ENCODE data around the gene ODAD3. TPM values are rescaled to one million over a fixed set of nuclear protein-coding genes. Genes with fewer than 3 reads are reported as not detected.

ODAD3 gene
- total RNA-seq, 1 experiment from 2014 or later, result 0.39 TPM

DNA sequence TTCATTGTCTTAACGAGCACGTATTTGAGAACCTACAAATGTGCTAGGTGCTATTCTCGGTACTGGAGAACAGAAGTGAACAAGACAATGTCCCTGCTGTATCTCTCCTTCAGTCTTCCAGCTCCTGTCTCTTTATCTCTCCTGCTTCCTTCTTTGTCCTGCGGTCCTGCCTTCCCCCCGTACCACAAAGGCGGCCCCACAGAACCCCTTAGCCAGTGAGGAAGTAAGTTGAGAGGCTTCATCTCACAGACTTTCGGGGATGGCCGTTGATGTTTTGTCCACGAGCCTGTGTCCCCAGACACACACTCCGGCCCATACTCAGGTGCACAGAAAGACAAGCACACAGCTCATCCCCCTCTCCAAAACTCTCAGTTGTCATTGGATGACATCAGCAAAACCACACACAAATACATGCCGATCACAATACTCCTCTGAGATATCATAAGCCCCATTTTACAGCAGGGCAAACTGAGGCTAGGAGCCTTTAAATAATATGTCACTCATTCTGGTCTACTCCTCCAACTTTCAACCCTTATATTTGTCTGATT lies 61.0 kb downstream of the ODAD3 start:
- H3K27me3 ChIP-seq (ENCODE audit: insufficient read depth, low read depth), result no peaks in the 10 kb centered on the region
- ChIA-PET POLR2A (ENCODE audit: unreplicated experiment) (interaction anchor here (0.6 to 1.0 kb wide), 3 partner anchors 23 to 162 kb away, joined by 3 to 13 read pairs (median 4); no protein-coding TSS in a partner anchor), CTCF (interaction anchor here (0.5 to 1.9 kb wide), 5 partner anchors 9 to 166 kb away, joined by 4 to 9 read pairs (median 4); no protein-coding TSS in a partner anchor)
- no TSS peak for BruUV-seq (replicated peaks)
- intact Hi-C loops (cut with micrococcal nuclease; ENCODE audit: unreplicated experiment), result loop anchor here (2.0 kb wide), 3 partner anchors 19 to 79 kb away; partner anchors contain the start of genes ODAD3, PLPPR2 and PRKCSH
- TF ChIP-seq, protein P1, sequence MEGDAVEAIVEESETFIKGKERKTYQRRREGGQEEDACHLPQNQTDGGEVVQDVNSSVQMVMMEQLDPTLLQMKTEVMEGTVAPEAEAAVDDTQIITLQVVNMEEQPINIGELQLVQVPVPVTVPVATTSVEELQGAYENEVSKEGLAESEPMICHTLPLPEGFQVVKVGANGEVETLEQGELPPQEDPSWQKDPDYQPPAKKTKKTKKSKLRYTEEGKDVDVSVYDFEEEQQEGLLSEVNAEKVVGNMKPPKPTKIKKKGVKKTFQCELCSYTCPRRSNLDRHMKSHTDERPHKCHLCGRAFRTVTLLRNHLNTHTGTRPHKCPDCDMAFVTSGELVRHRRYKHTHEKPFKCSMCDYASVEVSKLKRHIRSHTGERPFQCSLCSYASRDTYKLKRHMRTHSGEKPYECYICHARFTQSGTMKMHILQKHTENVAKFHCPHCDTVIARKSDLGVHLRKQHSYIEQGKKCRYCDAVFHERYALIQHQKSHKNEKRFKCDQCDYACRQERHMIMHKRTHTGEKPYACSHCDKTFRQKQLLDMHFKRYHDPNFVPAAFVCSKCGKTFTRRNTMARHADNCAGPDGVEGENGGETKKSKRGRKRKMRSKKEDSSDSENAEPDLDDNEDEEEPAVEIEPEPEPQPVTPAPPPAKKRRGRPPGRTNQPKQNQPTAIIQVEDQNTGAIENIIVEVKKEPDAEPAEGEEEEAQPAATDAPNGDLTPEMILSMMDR (conservative IDR thresholded peaks at IDR 0.05), result no peak
- TF ChIP-seq EZH2 (IDR thresholded peaks at IDR 0.05; ENCODE audit: low read depth), result no peak
- H3K4me2 ChIP-seq, result peak overlapping the region; percentile 81
- H3K9me2 ChIP-seq (ENCODE audit: insufficient read depth), result no peaks in the 10 kb centered on the region
- peak overlapping the region; percentile 80 for H2AFZ ChIP-seq
- H3K4me3 ChIP-seq, result peak overlapping the region; percentile 62
- peaks cover 38% of the 10 kb centered on the region for H3K4me1 ChIP-seq (replicated peaks; ENCODE audit: insufficient read depth)
- DNase-seq, result no peak
- H3K79me2 ChIP-seq (ENCODE audit: low read depth), result peaks cover 22% of the 10 kb centered on the region
- peak overlapping the region; percentile 75 for H3K27ac ChIP-seq
- no peaks in the 10 kb centered on the region for H4K20me1 ChIP-seq (ENCODE audit: insufficient read depth)
- no peaks in the 10 kb centered on the region for H3K9me3 ChIP-seq (ENCODE audit: insufficient read depth, low read depth)
- H3F3A ChIP-seq (ENCODE audit: insufficient read depth, low read depth), result peaks cover 33% of the 10 kb centered on the region
- no peaks in the 10 kb centered on the region for H3K36me3 ChIP-seq (ENCODE audit: low read depth)

DNA sequence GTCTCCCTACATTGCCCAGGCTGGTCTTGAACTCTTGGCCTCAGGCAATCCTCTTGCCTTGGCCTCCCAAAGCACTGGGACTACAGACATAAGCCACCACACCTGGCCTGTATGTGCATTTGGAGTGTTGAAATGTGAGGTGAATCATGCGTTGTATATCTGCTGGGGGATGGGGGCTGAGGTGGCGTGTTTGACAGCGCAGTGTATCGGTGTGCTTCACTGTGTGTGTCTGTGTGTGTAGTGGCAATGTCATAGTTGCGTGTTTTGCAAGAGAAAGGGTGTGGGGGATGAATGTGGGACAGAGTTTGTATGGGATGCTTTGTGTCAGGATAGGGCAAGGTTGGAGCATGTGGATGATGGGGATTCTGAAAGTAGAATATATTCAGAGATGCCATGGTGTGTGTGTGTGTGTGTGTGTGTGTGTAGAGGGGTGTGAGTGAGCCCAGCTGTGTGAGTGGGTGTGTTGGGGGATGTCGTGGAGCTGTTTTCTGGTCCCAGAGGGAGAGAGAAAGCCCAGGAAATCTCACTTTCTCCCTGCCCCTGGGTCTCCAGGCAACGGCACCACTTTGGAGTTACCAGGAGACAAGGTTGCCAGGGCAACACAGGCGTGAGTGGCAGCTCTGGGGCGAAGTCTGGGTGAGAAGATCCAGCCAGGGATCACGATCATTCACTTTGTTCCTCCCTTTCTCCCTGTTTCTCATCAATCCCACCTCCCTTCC lies 61.6 kb downstream of the ODAD3 start:
- Histone ChIP-seq H3K79me2 (ENCODE audit: low read depth) (peaks cover 22% of the 10 kb centered on the region), H3K4me3 (no peak overlapping the region), H3F3A (ENCODE audit: insufficient read depth, low read depth) (peaks cover 33% of the 10 kb centered on the region), H3K27me3 (ENCODE audit: insufficient read depth, low read depth) (no peaks in the 10 kb centered on the region), H3K36me3 (ENCODE audit: low read depth) (no peaks in the 10 kb centered on the region), H3K27ac (no peak overlapping the region), H3K9me3 (ENCODE audit: insufficient read depth, low read depth) (no peaks in the 10 kb centered on the region), H4K20me1 (ENCODE audit: insufficient read depth) (no peaks in the 10 kb centered on the region), H3K4me2 (peak overlapping the region; percentile 81), H3K4me1 (replicated peaks; ENCODE audit: insufficient read depth) (peaks cover 31% of the 10 kb centered on the region), H2AFZ (no peak overlapping the region), H3K9me2 (ENCODE audit: insufficient read depth) (no peaks in the 10 kb centered on the region)
- CTCF ChIA-PET, result interaction anchor here (0.6 kb wide), 1 partner anchor 166 kb away, joined by 4 read pairs; no protein-coding TSS in a partner anchor
- intact Hi-C loops (cut with micrococcal nuclease; ENCODE audit: unreplicated experiment), result no loop called here
- TF ChIP-seq, protein P1 (conservative IDR thresholded peaks at IDR 0.05), result no peak
- no peak for TF ChIP-seq EZH2 (IDR thresholded peaks at IDR 0.05; ENCODE audit: low read depth)
- POLR2A ChIA-PET (ENCODE audit: unreplicated experiment), result interaction anchor here (0.6 kb wide), 1 partner anchor 22 kb away, joined by 3 read pairs; no protein-coding TSS in a partner anchor
- no TSS peak for BruUV-seq (replicated peaks)
- no peak for DNase-seq

DNA sequence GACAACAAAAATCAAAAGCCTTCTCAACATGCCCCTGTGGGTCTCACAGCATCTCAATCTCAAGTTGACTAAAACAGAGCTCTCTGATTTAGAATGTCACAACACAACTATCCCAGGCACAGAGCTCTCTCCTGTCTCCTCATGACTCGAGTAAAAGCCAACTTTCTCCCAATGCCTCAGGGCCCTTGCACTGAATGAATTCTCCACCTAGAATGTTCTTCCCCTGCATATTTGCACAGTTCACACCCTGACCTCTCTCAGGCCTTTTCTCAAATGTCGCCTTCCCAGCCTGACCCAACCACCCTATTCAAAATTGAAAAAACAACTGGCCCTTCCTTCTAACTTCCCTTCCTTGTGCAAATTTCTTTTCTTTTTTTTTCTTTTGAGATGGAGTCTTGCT lies 64.2 kb downstream of the ODAD3 start:
- no TSS peak for BruUV-seq (replicated peaks)
- Histone ChIP-seq H3K4me2 (no peak overlapping the region), H3K4me3 (no peak overlapping the region), H2AFZ (no peak overlapping the region), H3K27ac (no peak overlapping the region), H3K9me3 (ENCODE audit: insufficient read depth, low read depth) (no peaks in the 10 kb centered on the region), H4K20me1 (ENCODE audit: insufficient read depth) (no peaks in the 10 kb centered on the region), H3K36me3 (ENCODE audit: low read depth) (no peaks in the 10 kb centered on the region), H3F3A (ENCODE audit: insufficient read depth, low read depth) (peaks cover 10% of the 10 kb centered on the region; the same call in 1 of the 2 replicates), H3K4me1 (replicated peaks; ENCODE audit: insufficient read depth) (peaks cover 5% of the 10 kb centered on the region), H3K27me3 (ENCODE audit: insufficient read depth, low read depth) (no peaks in the 10 kb centered on the region), H3K79me2 (ENCODE audit: low read depth) (peaks cover 5% of the 10 kb centered on the region), H3K9me2 (ENCODE audit: insufficient read depth) (no peaks in the 10 kb centered on the region)
- DNase-seq, result no peak
- POLR2A ChIA-PET (ENCODE audit: unreplicated experiment), result no interaction called here
- no peak for TF ChIP-seq EZH2 (IDR thresholded peaks at IDR 0.05; ENCODE audit: low read depth)
- TF ChIP-seq, protein P1 (conservative IDR thresholded peaks at IDR 0.05), result no peak
- CTCF ChIA-PET, result no interaction called here
- intact Hi-C loops (cut with micrococcal nuclease; ENCODE audit: unreplicated experiment), result no loop called here

Other genes with a start within 250 kb of the ODAD3 start
- gene KANK2, start 237.6 kb downstream of the ODAD3 start, total RNA-seq (2021), result 32.9 and 39.4 TPM in 2 replicates
- gene ANGPTL8, start 195.5 kb downstream of the ODAD3 start, total RNA-seq (2021), result not detected in 2 replicates
- 32.5 and 68.9 TPM in 2 replicates for gene DOCK6, start 172.6 kb downstream of the ODAD3 start, total RNA-seq (2021)
- not detected in 2 replicates for gene TSPAN16, start 139.0 kb downstream of the ODAD3 start, total RNA-seq (2021)
- gene RAB3D, start 95.5 kb downstream of the ODAD3 start, total RNA-seq (2021), result 35.0 and 36.5 TPM in 2 replicates
- 80.3 and 90.6 TPM in 2 replicates for gene TMEM205, start 88.9 kb downstream of the ODAD3 start, total RNA-seq (2021)
- 9.4 and 13.7 TPM in 2 replicates for gene CCDC159, start 88.6 kb downstream of the ODAD3 start, total RNA-seq (2021)
- 25.2 and 30.4 TPM in 2 replicates for gene PLPPR2, start 79.7 kb downstream of the ODAD3 start, total RNA-seq (2021)
- 4.6 and 4.8 TPM in 2 replicates for gene SWSAP1, start 60.5 kb downstream of the ODAD3 start, total RNA-seq (2021)
- gene EPOR, start 50.8 kb downstream of the ODAD3 start, total RNA-seq (2021), result 7.3 and 10.0 TPM in 2 replicates
- 100 and 125 TPM in 2 replicates for gene RGL3, start 15.8 kb downstream of the ODAD3 start, total RNA-seq (2021)
- 410 and 412 TPM in 2 replicates for gene PRKCSH, start 514 bp upstream of the ODAD3 start, total RNA-seq (2021)
- gene ELAVL3, start 45.9 kb upstream of the ODAD3 start, total RNA-seq (2021), result not detected in 2 replicates
- 13.4 and 13.8 TPM in 2 replicates for gene ZNF653, start 70.7 kb upstream of the ODAD3 start, total RNA-seq (2021)
- 42.4 and 43.0 TPM in 2 replicates for gene ECSIT, start 94.0 kb upstream of the ODAD3 start, total RNA-seq (2021)
- 0.44 TPM in 1 of 2 replicates, not detected in the other for gene CNN1, start 103.7 kb upstream of the ODAD3 start, total RNA-seq (2021)
- gene ELOF1, start 124.1 kb upstream of the ODAD3 start, total RNA-seq (2021), result 65.5 and 68.7 TPM in 2 replicates
- 3.5 and 6.6 TPM in 2 replicates for gene ACP5, start 142.5 kb upstream of the ODAD3 start, total RNA-seq (2021)
- 11.4 and 12.6 TPM in 2 replicates for gene ZNF627, start 162.4 kb upstream of the ODAD3 start, total RNA-seq (2021)